Hindlimb muscle (tissue), 1 donor: ENCODE measurements around the gene FHOD1. TPM values are rescaled to one million over a fixed set of nuclear protein-coding genes. Genes with fewer than 3 reads are reported as not detected.
A peak's percentile ranks its signal among the peaks of the same experiment; 100 is the strongest.

Source experiments
- DNase-seq: peaks from one replicate; pipeline ENCODE4 v3.0.0-alpha.2; 2013
- polyA plus RNA-seq: library from polyadenylated mRNA; unstranded; fragments of 120-200 nt; gene quantifications from one replicate; pipeline ENCODE4 v1.2.1, GENCODE V29; 2013; ENCODE audit not compliant: insufficient read length

The FHOD1 gene
- polyA plus RNA-seq, 1 donor: 20.1 TPM

DNA sequence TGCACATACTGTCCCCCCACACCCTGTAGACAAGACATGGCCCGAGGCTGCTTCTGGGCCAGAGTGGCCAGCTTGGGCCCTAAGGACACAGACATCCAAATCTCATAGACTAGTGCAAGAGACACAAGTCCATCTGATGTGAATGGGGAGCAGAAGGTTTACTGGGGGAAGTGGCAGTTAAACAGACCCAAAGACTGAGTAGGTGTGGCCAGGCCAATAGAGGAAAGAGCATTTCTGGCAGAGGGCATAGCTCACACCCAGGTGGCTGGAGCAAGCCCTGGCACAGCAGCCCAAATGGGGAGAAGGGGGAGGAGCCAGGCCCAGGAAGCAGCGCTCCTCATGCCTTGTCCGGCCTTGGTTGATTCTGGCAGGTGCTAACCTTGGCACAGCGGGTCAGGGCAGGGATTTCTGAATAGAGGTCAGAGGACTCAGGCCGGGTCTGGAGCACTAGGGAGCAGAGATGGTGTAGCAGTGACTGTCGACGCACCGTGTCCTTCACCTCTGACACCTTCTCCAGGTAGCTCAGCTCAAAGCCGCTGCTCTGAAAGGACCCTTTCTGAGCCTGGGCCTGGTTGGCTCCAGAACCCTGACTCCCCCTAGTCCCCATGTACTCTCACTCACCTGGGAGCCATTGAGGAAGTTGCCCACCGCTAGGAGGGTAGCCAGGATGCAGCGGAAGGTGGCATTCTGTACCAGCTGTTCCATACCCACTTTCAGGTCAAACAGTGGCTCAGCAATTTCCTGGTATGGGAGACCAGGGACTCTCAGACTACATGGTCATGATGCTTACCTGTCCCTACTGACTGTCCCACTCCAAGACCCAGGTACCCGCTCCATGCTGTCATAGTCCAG is 16.2 kb downstream of the FHOD1 start:
- DNase-seq: no peak

DNA sequence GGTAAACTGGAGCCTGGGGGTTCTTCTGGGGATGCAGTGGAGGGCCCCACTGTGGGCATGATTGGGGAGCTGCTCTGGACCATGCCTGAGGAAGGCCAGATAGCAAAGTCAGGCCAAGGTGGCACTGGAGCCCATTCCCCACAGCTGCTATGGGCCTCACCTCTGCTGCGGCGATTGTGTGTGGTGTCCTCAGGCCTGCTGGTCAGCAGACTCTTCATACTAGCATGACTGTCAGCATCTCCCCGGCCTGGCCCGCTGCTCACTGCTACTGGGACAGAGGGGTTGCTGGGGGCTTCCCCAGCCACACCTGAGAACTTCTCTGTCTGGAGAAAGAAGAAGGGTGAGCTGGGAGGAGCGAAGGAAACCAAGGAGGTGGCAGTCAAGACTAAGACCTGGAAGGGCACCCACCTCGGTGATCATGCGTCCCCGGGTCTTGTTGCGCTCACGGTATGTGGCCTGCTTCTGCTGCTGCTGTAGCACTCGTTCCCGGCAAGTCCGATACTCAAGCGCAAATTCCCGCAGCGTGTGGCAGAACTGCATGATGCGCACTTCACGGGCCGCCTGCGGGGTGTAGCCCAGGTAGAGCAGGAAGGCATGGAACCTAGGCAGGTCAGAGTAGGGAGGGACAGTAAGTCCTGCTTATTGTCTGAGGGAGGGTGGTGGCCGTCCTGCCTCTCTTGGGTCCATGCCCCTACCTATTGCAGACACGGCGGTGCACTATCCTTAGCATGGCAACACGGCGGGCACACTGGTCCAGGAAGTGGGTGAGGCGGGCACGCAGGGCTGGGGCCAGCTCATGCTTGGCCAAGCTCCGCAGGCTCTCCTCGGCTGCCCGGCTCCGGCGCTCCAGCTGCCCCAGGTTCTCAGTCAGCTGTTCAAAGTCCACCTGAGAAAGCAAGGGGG is 17.1 kb downstream of the FHOD1 start:
- no peak for DNase-seq

- DNase-seq: no peak
These were observed 18.4 kb downstream of the FHOD1 start for GRCh38 chr16:67228905-67229304.

DNA sequence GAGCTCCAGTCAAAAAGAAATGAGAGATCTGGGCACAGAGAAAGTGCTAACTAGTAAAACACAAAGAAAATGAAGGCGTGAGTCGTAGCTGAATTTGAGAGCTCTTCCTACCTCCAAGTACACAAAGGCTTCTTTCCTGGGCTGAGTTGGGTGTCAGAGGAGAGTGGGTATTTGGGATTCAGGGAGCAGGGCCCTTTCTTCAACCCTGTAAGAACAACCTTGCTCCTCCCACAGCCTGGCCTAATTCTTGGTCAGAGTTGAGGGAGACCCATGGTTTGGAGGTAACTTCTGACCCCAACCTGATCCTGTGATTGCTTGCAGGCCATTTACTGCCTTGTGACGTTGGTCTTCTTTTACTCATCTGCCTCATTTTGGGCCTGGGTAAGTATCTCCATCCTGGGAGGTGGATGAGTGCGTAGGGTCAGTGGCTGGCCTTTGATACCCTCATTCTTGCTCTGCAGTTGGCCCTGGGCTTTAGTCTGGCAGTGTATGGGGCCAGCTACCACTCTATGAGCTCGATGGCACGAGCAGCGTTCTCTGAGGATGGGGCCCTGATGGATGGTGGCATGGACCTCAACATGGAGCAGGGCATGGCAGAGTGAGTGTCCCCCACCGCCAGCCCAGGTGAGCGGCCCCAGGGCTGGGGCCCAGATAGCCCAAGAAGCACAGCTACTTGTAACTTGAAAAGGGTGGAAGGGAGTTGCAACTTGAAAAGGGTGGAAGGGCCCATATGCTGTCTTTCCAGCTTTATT is 19.1 kb downstream of the FHOD1 start:
- no peak for DNase-seq

GRCh38 chr16:67227567-67227921 is 19.7 kb downstream of the FHOD1 start:
- no peak for DNase-seq

DNA sequence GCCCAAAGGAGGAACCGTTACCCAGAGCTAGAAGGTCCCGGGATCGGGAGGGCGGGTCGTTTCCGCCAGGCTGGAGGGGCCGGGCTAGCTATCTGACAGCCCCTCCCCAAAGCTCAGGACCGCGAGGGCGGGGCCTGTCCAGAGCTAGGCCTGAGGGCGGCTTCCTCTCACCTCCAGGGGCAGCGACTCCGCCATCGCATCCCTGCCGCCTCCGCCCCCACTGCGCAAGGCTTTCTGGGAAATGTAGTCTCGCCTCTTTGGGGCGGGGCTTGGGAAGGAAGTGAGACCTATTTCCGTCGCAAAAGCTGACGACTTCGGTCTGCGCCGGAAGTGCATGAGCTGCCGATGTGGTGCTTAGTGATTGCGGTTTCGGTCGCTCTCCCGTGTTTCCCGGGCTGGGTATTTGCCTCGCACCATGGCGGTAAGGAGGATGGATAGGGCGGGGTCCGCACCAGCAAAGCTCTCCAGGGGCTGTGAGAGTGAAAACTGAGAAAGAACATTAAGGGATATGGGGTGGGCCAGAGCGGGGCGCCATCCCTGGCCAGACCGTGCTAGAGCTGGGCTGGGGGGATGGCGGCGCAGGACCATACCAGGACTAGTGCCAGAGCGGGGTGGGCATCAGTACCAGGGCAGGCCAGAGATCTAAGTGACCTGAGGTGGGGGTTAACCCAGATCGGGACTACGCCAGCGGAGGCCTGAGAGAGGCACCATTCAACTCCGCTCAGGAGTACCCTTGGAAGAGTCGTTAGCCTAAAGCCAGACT is 20.3 kb downstream of the FHOD1 start, which contains the start of gene TMEM208:
TSS of gene TMEM208 (plus strand) at position 327 of the 763 bp plus-strand sequence. CDS start at position 416, 89 bp downstream.
- peak; percentile 98 for DNase-seq

GRCh38 chr16:67226295-67226803 is 20.9 kb downstream of the FHOD1 start:
- no peak for DNase-seq

DNA sequence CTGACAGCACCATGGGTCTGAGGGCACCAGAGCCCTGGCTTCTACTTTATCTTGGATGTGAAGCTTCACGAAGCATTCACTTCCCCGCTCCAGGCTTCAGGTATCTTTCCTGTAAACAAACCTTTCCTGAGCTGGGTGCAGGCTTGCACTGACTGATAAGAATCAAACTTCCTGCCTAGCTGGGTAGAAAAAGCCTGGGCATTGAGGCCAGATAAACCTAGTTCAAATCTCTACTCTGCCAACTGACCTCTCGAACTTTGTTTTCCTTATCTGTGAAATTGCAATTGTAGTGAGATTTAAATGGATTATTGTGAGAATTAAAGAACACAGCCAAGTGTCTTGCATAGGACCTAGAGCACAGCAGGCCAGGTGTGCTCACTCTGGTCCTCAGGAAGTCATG is 23.3 kb downstream of the FHOD1 start:
- no peak for DNase-seq

DNA sequence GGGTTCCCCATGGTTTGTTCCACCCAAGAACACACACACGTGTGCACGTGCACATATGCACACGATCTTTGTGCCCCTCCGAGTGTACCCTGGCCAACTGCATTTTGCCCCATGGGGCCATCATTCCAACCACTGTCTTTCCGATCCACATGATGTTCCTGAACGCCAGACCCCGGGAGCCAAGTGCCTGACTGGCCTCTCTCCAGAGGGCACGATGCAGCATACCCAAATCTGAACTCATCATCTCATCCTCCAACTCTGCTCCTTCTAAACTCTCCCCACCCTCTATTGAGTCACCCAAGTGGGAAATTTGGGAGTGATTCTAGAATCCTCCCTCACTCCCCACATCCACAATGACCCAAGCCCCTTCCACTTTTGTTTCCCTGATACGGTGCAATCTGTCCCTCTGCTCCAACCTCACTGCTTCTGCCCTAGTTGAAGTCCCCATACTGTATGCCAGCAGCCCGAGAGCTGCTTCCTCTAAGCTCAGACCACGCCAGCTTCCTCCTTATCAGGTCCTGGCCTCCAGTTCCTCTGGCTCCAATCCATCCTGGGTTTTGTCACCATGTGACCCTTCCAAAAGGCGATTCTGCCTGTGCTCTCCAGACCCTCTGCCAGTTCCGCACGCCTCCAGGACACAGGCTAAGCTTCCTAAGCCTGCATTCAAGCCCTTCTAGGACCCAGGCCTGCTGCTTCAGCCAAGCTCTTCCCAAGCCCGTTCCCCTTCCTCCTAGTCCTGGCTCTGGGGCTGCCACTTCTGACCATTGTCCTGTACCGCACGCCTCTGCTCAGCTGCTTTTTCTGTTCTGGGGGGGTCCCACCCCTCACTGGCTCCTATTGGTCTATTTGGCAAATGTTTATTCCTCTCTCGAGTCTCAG is 30.4 kb downstream of the FHOD1 start:
- DNase-seq: no peak

GRCh38 chr16:67215706-67216105 is 31.6 kb downstream of the FHOD1 start:
- DNase-seq: no peak

DNA sequence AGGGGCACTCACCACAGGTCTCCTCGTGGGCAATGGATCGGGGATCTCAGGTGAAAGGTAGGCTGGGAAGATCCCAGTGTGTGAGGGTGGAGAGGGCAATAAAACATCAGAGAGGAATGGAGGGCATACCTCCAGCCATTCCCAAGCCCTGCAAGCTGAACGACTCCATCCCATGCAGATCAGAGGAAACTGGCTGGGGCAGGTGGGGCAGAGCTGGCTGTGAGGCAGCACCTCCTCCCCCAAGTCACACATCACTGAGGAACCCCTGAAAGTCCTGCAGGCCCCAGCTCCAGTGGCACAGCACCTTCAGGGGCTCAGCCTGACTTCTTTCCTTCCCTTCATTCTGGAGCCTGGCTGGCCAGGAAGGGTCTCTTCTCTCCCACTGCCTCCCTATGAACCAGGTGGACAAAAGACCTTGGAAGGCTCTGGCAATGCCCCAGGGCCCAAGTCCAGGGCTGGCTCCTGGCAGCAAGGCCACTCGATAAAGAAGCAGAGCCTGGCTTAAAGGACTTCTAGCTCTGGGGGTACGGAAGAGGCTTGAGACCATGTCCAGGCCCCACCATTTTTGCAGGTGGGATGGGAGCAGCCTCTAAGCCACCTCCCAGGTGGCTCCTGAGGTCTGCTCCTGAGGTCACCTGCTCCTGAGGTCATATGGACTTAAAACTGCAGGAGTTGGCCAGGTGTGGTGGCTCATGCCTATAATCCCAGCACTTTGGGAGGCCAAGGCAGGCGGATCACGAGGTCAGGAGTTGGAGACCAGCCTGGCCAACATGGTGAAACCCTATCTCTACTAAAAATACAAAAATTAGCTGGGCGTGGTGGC is 33.9 kb downstream of the FHOD1 start:
- no peak for DNase-seq

- DNase-seq: no peak
These were observed 34.5 kb downstream of the FHOD1 start for GRCh38 chr16:67212766-67213165.

GRCh38 chr16:67211674-67212073 is 35.6 kb downstream of the FHOD1 start:
- DNase-seq: no peak

DNA sequence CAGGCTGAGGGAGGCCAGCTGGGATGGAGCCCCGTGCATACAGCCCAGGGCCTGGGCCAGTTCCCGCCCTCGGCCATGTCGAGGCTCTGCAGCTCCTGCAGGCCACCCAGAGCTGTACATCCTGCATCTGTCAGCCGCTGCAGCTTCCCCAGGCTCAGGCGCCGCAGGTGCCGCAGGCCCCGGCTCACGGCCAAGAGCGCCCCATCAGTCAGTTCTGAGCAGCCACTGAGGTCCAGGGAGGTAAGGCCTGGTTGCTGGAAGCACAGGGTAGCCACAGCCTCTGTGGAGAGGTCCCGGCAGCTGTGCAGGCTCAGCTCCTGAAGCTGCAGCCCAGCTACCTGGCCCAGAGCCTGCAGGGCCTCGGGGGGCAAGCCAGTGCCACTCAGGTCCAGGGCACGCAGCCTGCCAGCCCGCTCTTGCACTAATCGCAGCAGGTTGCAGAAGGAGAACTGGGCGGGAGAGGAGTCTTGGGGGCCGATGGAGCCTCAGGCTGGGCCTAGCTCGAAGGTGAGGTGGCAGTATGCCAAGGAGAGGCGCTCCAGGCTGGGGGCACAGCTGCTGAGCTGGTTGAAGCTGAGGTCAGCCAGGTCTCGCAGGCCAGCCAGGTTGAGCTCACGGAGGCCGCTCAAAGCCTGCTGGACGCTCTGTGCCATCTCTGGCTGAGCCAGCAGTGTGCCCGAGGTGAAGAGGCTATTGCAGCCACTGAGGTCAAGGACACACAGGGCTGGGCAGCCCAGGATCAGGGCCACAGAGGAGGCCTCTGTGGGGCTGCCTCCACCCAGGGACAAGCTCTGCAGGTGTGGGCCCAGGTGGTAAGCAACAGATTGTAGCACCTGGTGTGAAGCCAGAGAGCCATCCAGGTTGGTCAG is 37.0 kb downstream of the FHOD1 start:
- no peak for DNase-seq

- DNase-seq: no peak
These were observed 37.7 kb downstream of the FHOD1 start for GRCh38 chr16:67209565-67209964.

GRCh38 chr16:67208154-67208896 is 39.0 kb downstream of the FHOD1 start:
- DNase-seq: no peak

DNA sequence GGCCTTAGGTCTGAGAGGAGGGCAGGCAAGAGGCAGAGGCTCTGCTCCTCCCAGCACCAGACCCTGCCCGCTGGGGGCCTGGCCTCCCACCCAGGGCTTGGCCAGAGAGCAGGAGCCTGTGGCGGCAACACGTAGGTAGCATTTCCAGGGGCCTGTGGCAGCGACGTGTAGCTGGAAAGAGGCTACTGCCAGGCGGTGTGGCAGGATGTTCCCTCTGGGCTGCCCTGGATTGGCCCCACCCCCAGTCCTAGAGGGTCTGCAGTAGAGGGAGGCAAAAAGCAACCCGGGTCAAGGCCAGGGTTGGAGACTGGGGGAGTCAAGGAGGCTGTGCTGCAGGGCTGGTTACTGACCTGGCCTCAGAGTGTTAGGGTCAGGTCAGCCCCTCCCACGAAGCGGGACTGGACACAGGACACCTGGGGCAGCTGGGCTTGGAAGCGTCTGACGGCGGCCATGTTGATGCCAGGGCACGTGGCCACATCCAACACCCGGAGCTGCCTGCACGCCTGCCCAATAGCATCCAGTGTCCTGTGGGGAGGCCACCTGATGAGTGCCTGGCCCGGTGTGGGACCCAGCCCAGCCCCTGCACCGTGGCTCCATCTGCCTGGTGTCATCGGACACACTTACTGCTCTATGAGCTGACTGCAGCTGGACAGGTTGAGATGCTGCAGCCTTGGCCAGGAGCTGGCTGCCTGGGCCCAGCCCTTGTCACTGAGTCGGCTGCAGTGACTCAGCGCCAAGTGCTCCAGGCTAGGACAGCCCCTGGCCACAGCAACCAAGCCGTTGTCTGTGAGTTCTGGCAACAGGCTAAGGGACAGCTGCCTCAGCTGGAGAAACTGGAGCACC is 39.8 kb downstream of the FHOD1 start:
- no peak for DNase-seq
